Kidney (tissue), 14 donors: ENCODE results near the gene CORO2B. TPM values are rescaled to one million over a fixed set of nuclear protein-coding genes. Genes with fewer than 3 reads are reported as not detected.

Source experiments
- DNase-seq, 5 donors: peaks; one replicate each; pipeline ENCODE4 v3.0.0-alpha.2; 2013 to 2020
- FAIRE-seq: peaks from 2 replicates; lab custom pipeline; 2012; peaks lifted over from hg19 to GRCh38; lab: Jason Lieb, UNC
- H3K27ac ChIP-seq, 2 donors: one replicate each; pipeline ENCODE4 v1.7.0; 2013; ENCODE audit warnings: low read depth in 2 of 2, low read length in 2 of 2, inconsistent platforms in 1 of 2
- H3K27me3 ChIP-seq: one replicate; pipeline ENCODE4 v1.7.1; 2013; ENCODE audit warnings: low read length, inconsistent platforms; ENCODE audit not compliant: control insufficient read depth, insufficient read depth
- H3K36me3 ChIP-seq, 3 donors: one replicate each; pipeline versions ENCODE4 v1.7.0 to v1.7.1; 2013; ENCODE audit warnings: low read length in 3 of 3, control low read depth in 1 of 3, inconsistent platforms in 1 of 3; ENCODE audit not compliant: insufficient read depth in 3 of 3, control insufficient read depth in 2 of 3
- H3K4me1 ChIP-seq, 3 donors: one replicate each; pipeline versions ENCODE4 v1.7.0 to v1.7.1; 2013; ENCODE audit warnings: low read length in 3 of 3, inconsistent platforms in 1 of 3, low read depth in 1 of 3; ENCODE audit not compliant: control insufficient read depth in 2 of 3, insufficient read depth in 2 of 3
- H3K4me3 ChIP-seq, 3 donors: one replicate each; pipeline versions ENCODE4 v1.7.0 to v1.8.1; 2013; ENCODE audit warnings: low read length in 3 of 3, control low read depth in 1 of 3, inconsistent platforms in 1 of 3
- H3K9ac ChIP-seq, 3 donors: one replicate each; pipeline versions ENCODE4 v1.7.0 to v1.7.1; 2013; ENCODE audit warnings: low read length in 3 of 3, control low read depth in 1 of 3, inconsistent platforms in 1 of 3
- H3K9me3 ChIP-seq, 3 donors: one replicate each; pipeline versions ENCODE4 v1.7.0 to v1.7.1; 2013; ENCODE audit warnings: low read length in 3 of 3, control low read depth in 1 of 3, inconsistent platforms in 1 of 3; ENCODE audit not compliant: control insufficient read depth in 2 of 3, insufficient read depth in 1 of 3
- CTCF ChIP-seq: IDR thresholded peaks from 3 replicates; pipeline ENCODE4 v1.5.1; 2012; ENCODE audit warnings: mild to moderate bottlenecking, moderate library complexity, borderline replicate concordance; ENCODE audit not compliant: insufficient read depth; ENCODE audit errors: extremely low read depth
- intact Hi-C: fragments of 100-400 bp; cut with DNase I; formaldehyde crosslinking; loops from one replicate; pipeline ENCODE4 v1.11.1; 2022
- polyA plus RNA-seq: library from polyadenylated mRNA; stranded (reverse); fragments of 350-450 nt; fragmentation: Illumina TruSeq; extraction: RNeasy Lipid Tissue Mini Kit (QIAGEN cat#74804); gene quantifications from one replicate; pipeline ENCODE4 v1.2.3, GENCODE V29; 2014; ENCODE audit warnings: low read depth, low replicate concordance; ENCODE audit not compliant: insufficient read depth
- total RNA-seq: library from RNA; stranded (reverse); fragmentation: NEBNext Ultra II Directional; extraction: Animal tissue kit (Norgen Biotek cat#: 25700); gene quantifications from one replicate; pipeline ENCODE4 v1.2.1, GENCODE V29; 2021
- donor health status: control.
- donor health status: control.
- donor health status: control.
- donor health status: control.
- donor health status: control.
- donor health status: DM: yes; HTN: yes; CAD: no.
- donor health status: Normal renal cell carcinoma (clear cell type).

CORO2B gene
- total and polyA plus RNA-seq, 2 donors from 2014 or later, result 7.9 to 9.0 TPM

GRCh38 chr15:68767833-68768232 lies 189.0 kb downstream of the CORO2B start:
- FAIRE-seq, result no peak
- intact Hi-C loops, result no loop called here
- no peak for TF ChIP-seq CTCF
- H3K4me1 ChIP-seq, result no peaks in the 10 kb centered on the region
- H3K27ac ChIP-seq, result no peak overlapping the region
- no peaks in the 10 kb centered on the region for H3K9me3 ChIP-seq
- DNase-seq, result no peak
- no peaks in the 10 kb centered on the region for H3K36me3 ChIP-seq
- H3K9ac ChIP-seq, result no peak overlapping the region
- no peak overlapping the region for H3K4me3 ChIP-seq
- no peaks in the 10 kb centered on the region for H3K27me3 ChIP-seq

GRCh38 chr15:68768321-68768720 lies 189.5 kb downstream of the CORO2B start:
- FAIRE-seq, result no peak
- intact Hi-C loops, result no loop called here
- Histone ChIP-seq H3K4me1 (no peaks in the 10 kb centered on the region), H3K27ac (no peak overlapping the region), H3K9me3 (no peaks in the 10 kb centered on the region), H3K9ac (no peak overlapping the region), H3K36me3 (no peaks in the 10 kb centered on the region), H3K27me3 (no peaks in the 10 kb centered on the region), H3K4me3 (no peak overlapping the region)
- no peak for TF ChIP-seq CTCF
- DNase-seq, result no peak

- no peak for TF ChIP-seq CTCF
- no peak overlapping the region for H3K9ac ChIP-seq
- H3K9me3 ChIP-seq, result no peaks in the 10 kb centered on the region
- FAIRE-seq, result no peak
- no peaks in the 10 kb centered on the region for H3K4me1 ChIP-seq
- no peak overlapping the region for H3K27ac ChIP-seq
- H3K27me3 ChIP-seq, result no peaks in the 10 kb centered on the region
- no peak overlapping the region for H3K4me3 ChIP-seq
- no peak for DNase-seq
- intact Hi-C loops, result no loop called here
- no peaks in the 10 kb centered on the region for H3K36me3 ChIP-seq
Measured at GRCh38 chr15:68769702-68770101, 190.9 kb downstream of the CORO2B start.

- H3K9ac ChIP-seq, result no peak overlapping the region
- H3K27me3 ChIP-seq, result no peaks in the 10 kb centered on the region
- intact Hi-C loops, result no loop called here
- no peak for DNase-seq
- TF ChIP-seq CTCF, result no peak
- no peaks in the 10 kb centered on the region for H3K36me3 ChIP-seq
- H3K27ac ChIP-seq, result no peak overlapping the region
- FAIRE-seq, result no peak
- H3K4me1 ChIP-seq, result no peaks in the 10 kb centered on the region
- no peaks in the 10 kb centered on the region for H3K9me3 ChIP-seq
- no peak overlapping the region for H3K4me3 ChIP-seq
Measured at GRCh38 chr15:68770216-68770615, 191.4 kb downstream of the CORO2B start.
